Chondrocyte (in vitro differentiated cells): Measurements from ENCODE around the gene LRRC28. TPM values are rescaled to one million over a fixed set of nuclear protein-coding genes. Genes with fewer than 3 reads are reported as not detected.

Experiments
- DNase-seq: peaks from one replicate; pipeline ENCODE4 v3.0.0; 2021; ENCODE audit warnings: mixed read lengths, low spot score
- H3K27ac Mint-ChIP-seq: one replicate; pipeline ENCODE4 v1.8.0; 2021; ENCODE audit warnings: mild to moderate bottlenecking, moderate library complexity, mixed read lengths; ENCODE audit not compliant: unreplicated experiment
- H3K27me3 Mint-ChIP-seq: 2 replicates; pipeline ENCODE4 v1.8.0; 2021; ENCODE audit warnings: low read depth, mixed read lengths
- H3K36me3 Mint-ChIP-seq: 2 replicates; pipeline ENCODE4 v1.8.0; 2021; ENCODE audit warnings: low read depth, mixed read lengths
- H3K4me1 Mint-ChIP-seq: 2 replicates; pipeline ENCODE4 v1.8.0; 2021; ENCODE audit warnings: low read depth, mild to moderate bottlenecking, mixed read lengths
- H3K4me3 Mint-ChIP-seq: one replicate; pipeline ENCODE4 v1.8.0; 2021; ENCODE audit warnings: mild to moderate bottlenecking, moderate library complexity, mixed read lengths; ENCODE audit not compliant: unreplicated experiment
- H3K9me3 Mint-ChIP-seq: 2 replicates; pipeline ENCODE4 v1.8.0; 2021; ENCODE audit warnings: low read depth, mixed read lengths
- total RNA-seq: library from RNA; stranded (reverse); gene quantifications from 3 replicates; pipeline ENCODE4 v1.2.1, GENCODE V29; 2021
- TF ChIP-seq, protein P1 (sequence below): fragments of 200-600 bp; sonication (generic); IDR thresholded peaks from 2 replicates; pipeline ENCODE4 v1.5.0; 2021; ENCODE audit warnings: antibody characterized with exemption, mild to moderate bottlenecking, moderate library complexity

LRRC28 gene
- total RNA-seq, 1 donor from 2014 or later: 28.5 TPM

DNA sequence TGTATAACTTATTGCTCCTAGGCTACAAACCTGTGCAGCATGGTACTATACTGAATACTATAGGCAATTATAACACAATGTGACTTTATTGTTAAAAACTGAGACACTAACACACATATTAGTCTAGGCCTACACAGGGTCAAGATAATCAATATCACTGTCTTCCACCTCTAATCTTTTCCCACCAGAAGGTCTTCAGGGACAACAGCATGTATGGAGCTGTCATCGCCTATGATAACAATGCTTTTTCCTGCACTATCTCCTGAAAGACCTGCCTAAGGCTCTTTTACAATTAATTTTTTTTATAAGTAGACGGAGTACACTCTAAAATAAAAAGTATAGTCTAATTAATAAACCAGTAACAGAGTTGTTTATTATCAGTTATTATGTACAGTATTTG is 60.9 kb downstream of the LRRC28 start:
- Mint-ChIP-seq H3K27me3 (no peaks in the 10 kb centered on the region), H3K9me3 (peaks cover 12% of the 10 kb centered on the region), H3K36me3 (peaks cover 9% of the 10 kb centered on the region), H3K4me1 (peaks cover 39% of the 10 kb centered on the region), H3K27ac (no peak overlapping the region), H3K4me3 (no peak overlapping the region)
- TF ChIP-seq, protein P1, sequence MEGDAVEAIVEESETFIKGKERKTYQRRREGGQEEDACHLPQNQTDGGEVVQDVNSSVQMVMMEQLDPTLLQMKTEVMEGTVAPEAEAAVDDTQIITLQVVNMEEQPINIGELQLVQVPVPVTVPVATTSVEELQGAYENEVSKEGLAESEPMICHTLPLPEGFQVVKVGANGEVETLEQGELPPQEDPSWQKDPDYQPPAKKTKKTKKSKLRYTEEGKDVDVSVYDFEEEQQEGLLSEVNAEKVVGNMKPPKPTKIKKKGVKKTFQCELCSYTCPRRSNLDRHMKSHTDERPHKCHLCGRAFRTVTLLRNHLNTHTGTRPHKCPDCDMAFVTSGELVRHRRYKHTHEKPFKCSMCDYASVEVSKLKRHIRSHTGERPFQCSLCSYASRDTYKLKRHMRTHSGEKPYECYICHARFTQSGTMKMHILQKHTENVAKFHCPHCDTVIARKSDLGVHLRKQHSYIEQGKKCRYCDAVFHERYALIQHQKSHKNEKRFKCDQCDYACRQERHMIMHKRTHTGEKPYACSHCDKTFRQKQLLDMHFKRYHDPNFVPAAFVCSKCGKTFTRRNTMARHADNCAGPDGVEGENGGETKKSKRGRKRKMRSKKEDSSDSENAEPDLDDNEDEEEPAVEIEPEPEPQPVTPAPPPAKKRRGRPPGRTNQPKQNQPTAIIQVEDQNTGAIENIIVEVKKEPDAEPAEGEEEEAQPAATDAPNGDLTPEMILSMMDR: no peak
- no peak for DNase-seq

DNA sequence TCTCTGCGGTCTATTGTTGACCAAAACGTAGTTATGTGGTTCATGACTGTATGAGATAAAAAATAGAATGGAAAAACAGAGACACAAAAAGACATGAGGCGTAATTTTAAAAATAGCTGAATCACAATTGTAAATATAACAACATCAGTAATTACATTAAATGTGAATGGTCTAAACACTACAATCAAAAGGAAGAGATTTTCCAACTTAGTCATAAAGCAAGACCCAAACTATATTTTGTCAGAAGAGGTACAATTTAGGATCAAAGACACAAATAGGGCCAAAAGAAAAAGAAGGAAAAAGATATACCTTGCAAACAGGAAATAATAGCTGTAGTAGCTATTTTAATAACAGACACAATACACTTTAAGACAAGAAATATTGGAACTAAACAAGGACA is 61.5 kb downstream of the LRRC28 start:
- Mint-ChIP-seq H3K9me3 (peaks cover 12% of the 10 kb centered on the region), H3K4me3 (no peak overlapping the region), H3K36me3 (peaks cover 9% of the 10 kb centered on the region), H3K27me3 (no peaks in the 10 kb centered on the region), H3K27ac (no peak overlapping the region), H3K4me1 (peaks cover 34% of the 10 kb centered on the region)
- no peak for DNase-seq
- TF ChIP-seq, protein P1: no peak

DNA sequence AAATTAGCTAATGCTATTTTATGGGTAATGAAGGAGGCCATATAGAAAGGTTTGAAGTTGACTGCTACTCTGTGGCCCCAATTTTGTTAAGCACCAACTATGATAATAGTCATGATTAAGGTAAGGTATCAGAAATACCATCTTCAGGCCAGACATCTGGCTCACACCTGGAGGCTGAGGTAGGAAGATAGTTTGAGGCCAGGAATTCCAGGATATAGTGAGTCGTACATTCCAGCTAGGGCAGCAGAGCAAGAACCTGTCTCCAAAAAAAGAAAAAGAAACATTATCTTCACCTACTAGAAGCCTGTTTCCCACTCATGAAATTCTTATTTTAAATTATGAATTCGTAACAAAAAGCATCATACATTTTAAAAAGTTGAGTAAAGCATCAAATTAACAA is 64.4 kb downstream of the LRRC28 start:
- H3K36me3 Mint-ChIP-seq: peaks cover 9% of the 10 kb centered on the region
- H3K27me3 Mint-ChIP-seq: no peaks in the 10 kb centered on the region
- H3K4me1 Mint-ChIP-seq: peaks cover 21% of the 10 kb centered on the region
- no peak overlapping the region for H3K4me3 Mint-ChIP-seq
- H3K9me3 Mint-ChIP-seq: peaks cover 12% of the 10 kb centered on the region
- DNase-seq: no peak
- H3K27ac Mint-ChIP-seq: peak overlapping the region; percentile 39
- TF ChIP-seq, protein P1: no peak

DNA sequence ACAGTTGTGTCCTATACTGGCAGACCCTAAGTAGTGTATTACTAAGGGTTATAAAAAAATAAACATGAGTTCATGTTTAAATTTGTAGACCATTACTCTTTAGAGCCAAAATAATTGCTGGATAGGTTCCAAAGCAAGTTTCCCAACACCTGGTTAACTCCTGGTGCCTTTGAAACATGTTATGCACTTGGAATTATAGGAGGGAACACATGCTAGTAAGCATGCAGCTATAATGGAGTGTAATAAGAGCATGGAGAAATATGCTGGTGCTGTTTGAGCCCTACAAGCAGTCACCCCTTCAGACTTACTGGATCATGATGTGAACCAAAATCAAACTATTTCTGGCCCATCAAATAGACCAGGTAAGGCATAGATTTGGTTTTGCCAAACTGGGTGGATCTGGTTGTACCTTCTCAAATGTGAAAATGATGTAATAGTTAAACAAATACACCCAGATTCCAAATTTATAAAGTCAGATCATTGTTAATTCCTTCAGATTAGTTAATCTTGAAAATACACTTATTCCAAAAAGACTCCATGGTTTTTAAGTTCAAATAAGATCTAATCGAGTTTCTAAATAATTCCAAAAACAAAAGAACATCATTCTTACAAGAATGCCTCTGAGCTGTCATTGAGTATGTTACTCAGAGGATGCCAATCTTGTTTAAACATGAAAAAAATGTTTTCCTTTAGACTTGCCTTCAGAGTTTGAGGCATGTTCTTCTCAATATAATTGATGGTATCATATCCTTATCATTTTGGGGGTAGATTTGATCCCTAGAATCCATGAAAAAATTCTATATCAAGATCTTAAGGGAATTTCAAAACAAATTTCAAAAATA is 69.3 kb downstream of the LRRC28 start:
- H3K27ac Mint-ChIP-seq: peak overlapping the region; percentile 15
- H3K4me3 Mint-ChIP-seq: no peak overlapping the region
- peaks cover 61% of the 10 kb centered on the region for H3K4me1 Mint-ChIP-seq
- H3K9me3 Mint-ChIP-seq: peaks cover 4% of the 10 kb centered on the region
- H3K36me3 Mint-ChIP-seq: no peaks in the 10 kb centered on the region
- no peaks in the 10 kb centered on the region for H3K27me3 Mint-ChIP-seq
- TF ChIP-seq, protein P1: no peak
- no peak for DNase-seq

DNA sequence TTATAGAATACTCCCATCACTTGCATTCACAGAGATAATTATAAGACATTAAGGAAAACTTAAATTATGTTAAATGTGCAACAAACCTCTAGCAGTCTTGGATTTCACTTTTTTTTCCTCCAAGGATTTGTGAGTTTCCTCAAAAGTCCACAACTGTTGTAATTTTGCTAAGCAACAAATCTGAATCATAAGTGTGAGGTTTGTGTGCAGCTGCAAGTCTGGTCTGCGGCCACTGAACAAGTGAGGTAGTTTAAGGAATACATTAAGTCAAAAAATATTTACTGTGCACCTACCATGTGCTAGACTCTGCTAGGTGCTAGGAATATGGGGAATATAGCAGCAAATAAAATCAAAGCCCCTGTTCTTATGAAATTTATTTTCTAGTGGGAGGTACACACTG is 70.2 kb downstream of the LRRC28 start:
- H3K27ac Mint-ChIP-seq: peak overlapping the region; percentile 23
- no peaks in the 10 kb centered on the region for H3K36me3 Mint-ChIP-seq
- H3K4me3 Mint-ChIP-seq: no peak overlapping the region
- DNase-seq: no peak
- TF ChIP-seq, protein P1: no peak
- peaks cover 62% of the 10 kb centered on the region for H3K4me1 Mint-ChIP-seq
- H3K9me3 Mint-ChIP-seq: peaks cover 7% of the 10 kb centered on the region
- no peaks in the 10 kb centered on the region for H3K27me3 Mint-ChIP-seq
